Measurements from ENCODE around the gene SLC45A3. TPM values are rescaled to one million over a fixed set of nuclear protein-coding genes. Genes with fewer than 3 reads are reported as not detected.

Gene SLC45A3
- total RNA-seq, 1 experiment from 2014 or later: 12.3 TPM

GRCh38 chr1:205619376-205619775 lies 60.9 kb downstream of the SLC45A3 start:
- H3K9ac ChIP-seq (ENCODE audit: low read length): no peak overlapping the region
- no TSS peak for BruUV-seq (replicated peaks)
- intact Hi-C loops (cut with micrococcal nuclease): no loop called here
- TF ChIP-seq ZFX (IDR thresholded peaks at IDR 0.05): no peak
- TF ChIP-seq POLR2AphosphoS5 (IDR thresholded peaks at IDR 0.05; ENCODE audit: low read depth, low read length): no peak
- TF ChIP-seq POLR2A (IDR thresholded peaks at IDR 0.05; ENCODE audit: borderline replicate concordance, extremely low read depth, insufficient read depth, insufficient read length): no peak
- no peaks in the 10 kb centered on the region for H3K9me3 ChIP-seq (ENCODE audit: control insufficient read depth in 1 of 2, insufficient read depth in 1 of 2, low read depth in 1 of 2, low read length in 2 of 2)
- H3K9me2 ChIP-seq (ENCODE audit: insufficient read depth): no peaks in the 10 kb centered on the region
- H3K36me3 ChIP-seq (ENCODE audit: control insufficient read depth in 1 of 2, insufficient read depth in 2 of 2, low read length in 2 of 2): peaks cover 20 to 24% of the 10 kb centered on the region in 2 experiments; a peak in 3 of 4 replicates
- no peak overlapping the region for H3K4me3 ChIP-seq (replicated peaks in 1 of 2; ENCODE audit: low read depth in 1 of 2, low read length in 2 of 2)
- H2AFZ ChIP-seq (ENCODE audit: low read depth, low read length, poor library complexity, severe bottlenecking): no peak overlapping the region
- H4K20me1 ChIP-seq (ENCODE audit: insufficient read depth): no peaks in the 10 kb centered on the region
- no peak overlapping the region for H3K27ac ChIP-seq (ENCODE audit: low read depth, low read length)
- DNase-seq (ENCODE audit: low read depth, low spot score) (no peak), ATAC-seq (no peak)
- H3K4me1 ChIP-seq (ENCODE audit: control insufficient read depth in 1 of 2, insufficient read depth in 2 of 2, low read length in 2 of 2): no peaks in the 10 kb centered on the region
- RAD21 ChIA-PET (ENCODE audit: low non-redundant PET in 1 of 2, low total read pairs in 2 of 2, uncharacterized antibody in 2 of 2, unreplicated experiment in 2 of 2): no interaction called here
- no peak overlapping the region for H3K4me2 ChIP-seq (ENCODE audit: low read length)
- peaks cover 10% of the 10 kb centered on the region; the same call in 1 of the 2 replicates for H3K79me2 ChIP-seq (ENCODE audit: insufficient read depth, low read length)
- POLR2A ChIA-PET: no interaction called here
- CTCF ChIA-PET: no interaction called here
- no peaks in the 10 kb centered on the region for H3K27me3 ChIP-seq (ENCODE audit: insufficient read depth, low read length)

GRCh38 chr1:205616563-205617293 lies 63.6 kb downstream of the SLC45A3 start:
- Histone ChIP-seq H3K9ac (ENCODE audit: low read length) (no peak overlapping the region), H3K36me3 (ENCODE audit: control insufficient read depth in 1 of 2, insufficient read depth in 2 of 2, low read length in 2 of 2) (peaks cover 9 to 28% of the 10 kb centered on the region in 2 experiments; a peak in 3 of 4 replicates), H3K9me2 (ENCODE audit: insufficient read depth) (no peaks in the 10 kb centered on the region), H3K27me3 (ENCODE audit: insufficient read depth, low read length) (no peaks in the 10 kb centered on the region), H3K79me2 (ENCODE audit: insufficient read depth, low read length) (peaks cover 10% of the 10 kb centered on the region; the same call in 1 of the 2 replicates), H3K4me2 (ENCODE audit: low read length) (no peak overlapping the region), H3K9me3 (ENCODE audit: control insufficient read depth in 1 of 2, insufficient read depth in 1 of 2, low read depth in 1 of 2, low read length in 2 of 2) (no peaks in the 10 kb centered on the region), H3K4me3 (replicated peaks in 1 of 2; ENCODE audit: low read depth in 1 of 2, low read length in 2 of 2) (no peak overlapping the region), H2AFZ (ENCODE audit: low read depth, low read length, poor library complexity, severe bottlenecking) (no peak overlapping the region), H4K20me1 (ENCODE audit: insufficient read depth) (no peaks in the 10 kb centered on the region), H3K27ac (ENCODE audit: low read depth, low read length) (no peak overlapping the region), H3K4me1 (ENCODE audit: control insufficient read depth in 1 of 2, insufficient read depth in 2 of 2, low read length in 2 of 2) (no peaks in the 10 kb centered on the region)
- ChIA-PET POLR2A (no interaction called here), RAD21 (ENCODE audit: low non-redundant PET in 1 of 2, low total read pairs in 2 of 2, uncharacterized antibody in 2 of 2, unreplicated experiment in 2 of 2) (no interaction called here), CTCF (no interaction called here)
- DNase-seq (ENCODE audit: low read depth, low spot score): no peak
- BruUV-seq (replicated peaks): no TSS peak
- no peak for ATAC-seq
- intact Hi-C loops (cut with micrococcal nuclease): no loop called here
- TF ChIP-seq REST (IDR thresholded peaks at IDR 0.05; ENCODE audit: low read depth) (no peak), ZNF274 (IDR thresholded peaks at IDR 0.05; ENCODE audit: low read depth, low read length) (no peak), ATF3 (IDR thresholded peaks at IDR 0.05) (no peak), ZBTB33 (IDR thresholded peaks at IDR 0.05; ENCODE audit: extremely low read depth, insufficient replicate concordance, low read length) (no peak), CBX3 (IDR thresholded peaks at IDR 0.05; ENCODE audit: low read depth) (no peak), JUND (IDR thresholded peaks at IDR 0.05) (no peak), POLR2AphosphoS5 (IDR thresholded peaks at IDR 0.05; ENCODE audit: low read depth, low read length) (no peak), SP1 (IDR thresholded peaks at IDR 0.05; ENCODE audit: low read depth) (no peak), CTCF (IDR thresholded peaks at IDR 0.05 in 2 of 3, conservative IDR thresholded peaks at IDR 0.05 in 1 of 3; ENCODE audit: borderline replicate concordance in 1 of 3, insufficient read depth in 1 of 3, low read depth in 2 of 3, low read length in 2 of 3) (no peak), FOSL1 (IDR thresholded peaks at IDR 0.05; ENCODE audit: low read depth) (no peak)
